GM21526 (cell line): ENCODE results near the gene UGT8.
"Not testable (repeated sequence)": the region's sequence is repeated elsewhere in the genome, so short reads cannot be mapped to it uniquely, and the experiment has no call there.

Experiments
- ATAC-seq: cut with Tn5 transposase; IDR thresholded peaks from one replicate; pipeline ENCODE4 v1.9.1; 2021; ENCODE audit warnings: moderate library complexity; ENCODE audit not compliant: unreplicated experiment, low FRiP score

UGT8 gene

DNA sequence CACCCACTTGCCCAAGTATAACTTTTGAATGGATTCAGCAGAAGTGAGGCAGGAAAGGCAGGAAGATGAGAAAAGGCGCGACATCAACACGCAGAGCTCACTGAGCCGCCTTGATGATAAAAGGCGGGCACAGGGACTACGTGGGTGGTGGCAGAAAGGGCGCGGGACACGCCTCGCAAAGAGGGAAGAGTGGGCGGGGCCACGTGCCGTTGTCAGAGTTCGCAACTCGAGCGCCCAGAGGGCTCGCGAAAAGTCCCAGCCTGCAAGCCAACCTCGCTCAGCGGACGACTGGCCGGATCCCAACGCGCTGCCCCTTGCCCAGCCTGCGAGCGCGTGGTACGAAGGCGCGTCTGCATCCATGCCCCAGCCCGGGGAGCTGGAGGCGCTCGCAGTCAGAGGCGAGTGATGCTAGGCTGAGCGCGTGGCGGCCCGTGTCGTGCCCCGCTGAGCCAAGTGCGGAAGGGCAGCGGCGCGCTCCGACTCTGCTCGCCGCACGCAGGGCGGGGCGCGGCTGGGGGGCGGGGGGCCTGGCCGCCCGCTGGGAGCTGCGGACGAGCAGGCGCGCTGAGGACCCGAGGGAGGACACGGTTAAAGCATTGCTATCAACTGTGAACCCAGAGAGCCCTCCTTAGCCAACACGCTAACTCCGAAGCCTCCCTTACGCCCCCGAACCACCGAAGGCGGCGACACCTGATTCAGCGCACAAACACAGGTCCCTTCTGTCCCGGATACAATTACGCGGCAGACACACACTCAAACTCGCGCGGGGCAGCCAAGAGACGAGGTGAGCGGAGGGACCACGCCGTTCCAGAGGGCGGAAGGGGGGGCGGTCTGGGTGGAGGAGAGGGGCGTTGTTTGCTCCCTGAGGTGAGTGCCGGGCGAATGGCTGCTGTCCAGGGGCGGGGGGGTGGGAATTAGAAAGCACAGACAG, at the start of gene UGT8:
Gene UGT8, plus strand, starts transcription at position 617 of the 931 bp plus-strand sequence. CDS start 24,074 bp downstream, outside the sequence.
- peak; percentile 45 for ATAC-seq

DNA sequence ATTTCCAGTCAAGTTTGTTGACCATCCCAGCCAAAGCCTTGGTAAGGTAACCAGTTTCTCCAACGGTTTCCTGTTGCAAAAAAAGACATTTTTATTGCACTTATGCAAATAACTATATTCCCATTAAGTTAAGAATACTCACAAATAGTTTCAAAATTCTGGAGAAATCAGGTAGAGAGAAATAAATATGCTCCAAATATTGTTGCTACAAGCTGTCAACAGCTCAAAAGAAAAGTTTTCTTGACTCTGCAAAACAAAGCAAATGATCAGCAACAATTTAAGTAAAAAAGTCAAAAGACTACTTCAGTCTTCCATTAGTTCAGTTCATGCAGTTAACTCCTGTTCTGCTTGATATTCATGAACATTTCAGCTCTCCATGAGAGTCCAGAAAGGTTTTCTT, 49.0 kb upstream of the UGT8 start:
- ATAC-seq: no peak

DNA sequence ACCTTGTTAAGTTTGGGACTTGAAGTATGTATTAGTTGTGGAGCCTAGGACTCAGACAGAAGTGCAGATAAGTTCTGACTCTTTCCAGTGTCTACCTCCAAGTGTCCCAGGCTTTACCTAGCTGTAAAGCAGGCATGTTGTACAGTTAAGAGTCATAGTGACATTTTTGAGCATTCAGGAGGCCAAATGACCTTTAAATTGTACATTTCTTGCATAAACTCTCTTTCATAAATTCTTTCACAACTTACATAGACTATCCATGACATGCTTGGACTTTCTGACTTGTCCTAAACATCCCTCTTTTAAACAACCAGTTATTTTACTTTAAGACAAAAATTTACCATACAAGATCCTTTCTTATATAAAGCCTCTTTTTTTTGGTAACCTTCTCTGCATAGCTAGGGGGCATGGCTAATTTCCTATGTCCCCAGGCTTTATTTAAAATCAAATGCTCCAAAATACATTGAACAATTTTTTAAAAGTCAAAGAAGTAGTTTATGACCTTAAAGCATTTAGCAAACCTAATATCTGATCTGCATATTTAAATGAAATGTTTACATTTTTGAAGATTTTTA, 40.1 kb upstream of the UGT8 start:
- ATAC-seq: no peak

DNA sequence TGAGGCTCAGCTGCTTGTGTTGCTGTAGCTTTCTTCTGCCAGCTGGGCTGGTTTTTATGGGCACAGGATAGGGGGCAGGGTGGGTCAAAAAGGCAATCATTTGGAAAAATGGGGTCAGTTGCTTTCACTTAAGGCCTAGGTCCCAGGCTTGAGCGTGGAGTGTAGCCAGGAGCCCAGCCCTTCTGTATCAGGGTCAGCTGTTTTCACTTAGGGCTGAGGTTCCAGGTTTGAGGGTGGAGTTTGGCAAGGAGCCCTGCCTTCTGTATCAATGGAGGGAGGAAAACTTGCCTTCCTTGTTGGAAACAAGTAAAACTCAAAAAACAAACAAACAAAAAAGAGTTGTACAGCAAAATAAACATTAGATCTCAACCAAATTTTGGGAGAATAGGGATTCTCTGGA, 37.0 kb upstream of the UGT8 start:
- ATAC-seq: no peak

DNA sequence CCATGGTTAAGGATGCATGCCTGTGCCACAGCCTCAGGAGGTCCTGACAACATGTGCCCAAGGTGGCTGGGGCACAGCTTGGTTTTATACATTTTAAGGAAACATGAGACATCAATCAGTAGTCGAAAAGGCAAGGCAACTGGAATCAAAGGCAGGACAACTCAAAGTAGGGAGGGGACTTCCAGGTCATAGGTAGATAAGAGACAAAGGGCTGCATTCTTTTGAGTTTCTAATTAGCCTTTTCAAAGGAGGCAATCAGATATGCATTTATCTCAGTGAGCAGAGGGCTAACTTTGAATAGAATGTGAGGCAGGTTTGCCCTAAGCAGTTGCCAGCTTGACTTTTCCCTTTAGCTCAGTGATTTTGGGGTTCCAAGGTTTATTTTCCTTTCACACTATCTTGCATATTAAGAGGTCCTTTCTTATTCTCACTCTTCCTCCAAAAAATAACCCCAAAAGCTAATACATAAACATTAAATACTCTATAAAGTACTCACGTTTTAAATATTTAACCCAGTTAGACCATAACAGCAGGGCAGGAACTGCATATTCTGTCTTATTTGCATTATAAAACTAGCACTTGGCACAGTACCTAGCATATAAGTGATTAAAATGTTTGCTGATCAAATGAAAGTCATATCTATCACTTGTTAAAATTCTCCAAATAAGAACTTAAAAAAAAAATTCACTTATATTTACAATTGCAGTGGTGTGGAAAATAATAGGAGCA, 36.3 kb upstream of the UGT8 start:
- ATAC-seq: no peak

GRCh38 chr4:114563536-114564315, 34.9 kb upstream of the UGT8 start:
- ATAC-seq: no peak

GRCh38 chr4:114577386-114577785, 21.2 kb upstream of the UGT8 start:
- no peak for ATAC-seq

DNA sequence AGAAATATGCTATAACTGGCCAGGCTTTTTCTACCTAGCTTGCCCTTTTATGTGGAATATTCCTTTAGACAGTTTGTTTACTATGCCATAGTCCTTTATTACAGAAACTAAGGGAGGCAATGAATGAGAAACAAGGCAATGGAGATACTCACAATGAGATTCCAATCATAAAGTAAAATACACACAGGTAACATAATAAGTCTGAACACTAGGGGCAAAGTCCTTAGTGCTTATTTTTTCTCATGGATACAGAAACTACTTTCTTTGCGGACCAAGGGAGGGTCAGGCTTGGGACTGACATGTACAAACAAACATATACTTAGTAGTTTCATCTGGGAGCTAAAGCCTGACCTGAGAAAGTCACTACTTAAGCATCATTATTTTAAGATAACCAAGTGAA, 16.0 kb upstream of the UGT8 start:
- ATAC-seq: no peak

- ATAC-seq: no peak
Observed at GRCh38 chr4:114588305-114588704, 10.3 kb upstream of the UGT8 start.

DNA sequence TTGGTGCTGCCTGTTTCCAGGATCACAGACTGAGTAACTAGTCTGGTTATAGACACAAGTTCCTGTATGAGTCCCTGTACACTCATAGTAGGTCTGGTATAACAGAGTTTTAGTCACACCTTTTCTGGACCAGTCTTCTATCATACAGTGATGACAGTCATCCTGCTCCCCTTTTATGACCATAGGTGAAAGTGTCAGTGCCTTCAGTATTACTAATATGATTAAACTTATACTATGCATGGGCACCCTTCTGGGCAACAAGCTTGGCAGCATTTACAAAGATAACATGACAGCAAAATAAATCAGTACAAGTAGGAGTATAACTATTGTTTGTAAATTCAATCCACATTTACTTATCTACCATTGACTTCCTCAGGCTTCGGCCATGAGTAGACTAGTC, 8.2 kb upstream of the UGT8 start:
- not testable (repeated sequence) for ATAC-seq

GRCh38 chr4:114593526-114593925, 5.1 kb upstream of the UGT8 start:
- ATAC-seq: no peak

- no peak for ATAC-seq
Observed at GRCh38 chr4:114595207-114595606, 3.4 kb upstream of the UGT8 start.

DNA sequence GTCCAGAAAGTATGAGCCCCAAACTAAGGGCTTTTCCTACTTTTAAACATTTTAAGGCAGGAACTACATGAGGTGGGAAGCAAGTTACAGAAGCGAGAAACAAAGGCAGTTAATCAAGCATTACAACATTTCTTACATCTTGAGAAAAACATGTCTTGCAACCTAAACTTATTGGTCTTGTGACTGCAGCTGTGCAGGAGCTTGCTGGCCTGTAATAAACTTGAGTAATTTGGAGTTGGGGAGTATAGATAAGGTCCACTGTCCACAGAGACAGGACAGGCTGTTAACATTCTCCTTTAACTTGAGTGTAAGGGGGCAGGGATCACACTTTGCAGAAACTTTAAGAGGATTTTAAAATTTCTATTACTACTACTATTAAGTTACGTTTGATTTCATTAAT, 2.7 kb upstream of the UGT8 start:
- no peak for ATAC-seq

DNA sequence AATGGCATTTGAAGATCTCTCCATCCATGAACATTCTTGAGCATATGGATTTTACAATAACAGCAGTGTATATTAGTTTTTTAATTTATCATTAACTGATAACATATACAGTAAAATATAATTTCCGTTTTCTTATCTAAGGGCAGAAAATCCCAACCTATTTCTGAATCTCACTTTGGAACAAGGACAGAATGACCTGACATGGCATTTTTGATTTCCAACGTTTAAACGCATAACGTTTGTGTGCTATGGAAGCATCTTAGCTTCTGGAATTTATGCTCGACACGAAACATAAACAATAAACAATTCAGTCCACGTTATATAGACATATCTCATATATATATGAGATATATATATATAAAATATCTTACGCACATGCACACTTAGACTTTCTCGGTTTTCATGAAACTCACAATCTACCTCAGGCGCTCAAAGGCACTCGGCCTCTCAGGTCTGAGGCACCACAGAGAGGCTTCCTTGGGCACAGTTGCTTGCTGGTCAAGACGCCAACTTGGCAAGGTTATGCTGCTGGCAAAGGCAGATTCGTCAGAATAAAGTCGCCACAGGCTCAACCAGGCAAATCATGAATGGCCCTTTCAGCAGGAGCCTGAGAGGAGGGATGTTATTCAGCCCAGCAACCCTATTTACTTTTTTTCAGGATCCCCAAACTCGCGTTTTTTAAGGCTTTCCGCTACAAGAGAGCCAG, 1.0 kb upstream of the UGT8 start:
- no peak for ATAC-seq

- ATAC-seq: no peak
Observed at GRCh38 chr4:114599231-114599902, 760 bp downstream of the UGT8 start.

GRCh38 chr4:114599903-114600552, 1.4 kb downstream of the UGT8 start:
- no peak for ATAC-seq

- ATAC-seq: no peak
Observed at GRCh38 chr4:114600672-114601071, 2.1 kb downstream of the UGT8 start.

DNA sequence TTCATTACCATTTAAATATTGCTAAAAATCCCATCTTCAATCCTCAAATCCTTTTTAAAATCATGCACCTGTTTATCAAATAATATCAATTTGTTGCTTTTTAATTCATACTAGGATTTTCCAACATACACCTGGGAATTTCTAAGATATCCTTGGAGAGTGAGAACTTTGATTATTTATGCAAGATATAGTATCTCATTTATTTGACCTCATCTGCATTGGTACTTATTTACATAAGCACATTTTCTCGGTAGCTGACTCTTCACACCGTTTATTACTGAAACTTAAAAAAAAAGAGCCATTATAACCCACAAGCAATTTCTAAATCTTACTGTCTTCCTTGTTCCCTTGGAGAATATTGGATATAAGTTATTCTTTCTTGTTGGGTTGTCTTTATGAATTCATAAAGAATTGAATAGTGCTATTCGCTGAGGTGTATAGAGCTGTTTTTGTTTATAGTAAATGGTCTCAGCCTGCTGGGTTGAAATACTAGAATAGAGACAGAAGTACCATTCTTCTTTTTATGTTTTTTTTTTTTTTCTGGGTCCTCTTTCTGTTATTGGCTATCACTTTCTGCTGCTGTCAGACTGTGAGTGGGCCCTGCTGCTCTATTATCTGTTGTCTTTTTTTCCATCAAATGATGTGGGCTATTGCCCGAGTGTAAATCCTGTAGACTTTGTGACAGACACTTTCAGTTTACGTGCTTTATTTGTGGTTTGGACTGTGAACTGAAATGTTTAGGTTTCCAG, 2.9 kb downstream of the UGT8 start:
- ATAC-seq: peak; percentile 31
